ENCODE data around the gene GALT.

DNA sequence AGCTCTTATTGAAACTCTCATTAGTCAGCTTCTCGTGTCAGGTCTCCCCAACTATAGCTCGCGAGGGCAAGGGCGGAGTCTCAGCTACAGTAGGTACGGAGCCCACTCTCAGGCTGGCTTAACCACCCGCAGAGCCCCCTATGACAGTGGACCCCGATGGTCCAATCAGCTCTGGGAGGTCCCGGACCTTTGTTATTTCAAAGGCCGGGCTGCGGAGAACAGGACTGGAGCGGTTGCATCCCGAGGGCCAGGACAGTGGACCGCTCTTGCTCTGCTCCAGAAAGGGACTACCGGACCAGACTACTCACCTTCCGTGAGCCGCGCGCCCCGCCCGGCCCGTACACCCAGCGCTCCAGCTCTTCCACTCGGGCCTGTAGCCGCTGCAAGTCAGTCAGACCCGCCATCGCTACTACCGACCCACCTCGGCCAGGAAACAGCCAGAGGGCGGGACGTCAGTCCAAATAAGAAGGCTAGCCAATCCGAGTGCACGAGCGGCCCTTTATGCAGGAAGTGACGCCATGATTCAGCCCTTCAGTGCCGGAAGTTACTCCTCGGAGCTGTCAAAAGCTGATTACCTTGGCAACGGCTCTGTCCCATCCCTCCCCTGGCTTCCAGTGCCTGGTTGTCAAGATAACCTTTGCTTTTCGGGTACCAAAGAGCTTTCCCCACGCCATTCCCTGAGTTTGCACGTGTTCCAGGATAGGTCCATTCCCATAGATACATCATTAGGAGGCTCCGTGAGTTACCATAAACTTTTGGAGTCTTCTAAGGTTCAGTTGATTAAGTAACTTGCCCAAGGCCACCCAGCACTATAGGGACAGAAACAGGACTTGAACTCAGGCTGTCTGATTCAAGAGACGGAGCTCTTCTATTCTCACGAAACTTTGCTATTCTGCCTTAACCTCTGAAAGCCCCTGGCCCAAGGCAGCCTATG lies 26.1 kb upstream of the GALT start, which contains the start of gene DCTN3:
- TF ChIP-seq E2F5 (CRISPR knock-in tag; conservative IDR thresholded peaks at IDR 0.05) (no peak), JUNB (CRISPR knock-in tag; IDR thresholded peaks at IDR 0.05; ENCODE audit: borderline replicate concordance) (no peak), HHEX (CRISPR knock-in tag; IDR thresholded peaks at IDR 0.05) (0 out of 2 replicates have a peak, but pooled peaks have one; percentile 51), ZFP41 (CRISPR knock-in tag; IDR thresholded peaks at IDR 0.05; ENCODE audit: borderline replicate concordance) (no peak), GPBP1L1 (CRISPR knock-in tag; IDR thresholded peaks at IDR 0.05) (no peak)
- TF ChIP-seq, protein P1, sequence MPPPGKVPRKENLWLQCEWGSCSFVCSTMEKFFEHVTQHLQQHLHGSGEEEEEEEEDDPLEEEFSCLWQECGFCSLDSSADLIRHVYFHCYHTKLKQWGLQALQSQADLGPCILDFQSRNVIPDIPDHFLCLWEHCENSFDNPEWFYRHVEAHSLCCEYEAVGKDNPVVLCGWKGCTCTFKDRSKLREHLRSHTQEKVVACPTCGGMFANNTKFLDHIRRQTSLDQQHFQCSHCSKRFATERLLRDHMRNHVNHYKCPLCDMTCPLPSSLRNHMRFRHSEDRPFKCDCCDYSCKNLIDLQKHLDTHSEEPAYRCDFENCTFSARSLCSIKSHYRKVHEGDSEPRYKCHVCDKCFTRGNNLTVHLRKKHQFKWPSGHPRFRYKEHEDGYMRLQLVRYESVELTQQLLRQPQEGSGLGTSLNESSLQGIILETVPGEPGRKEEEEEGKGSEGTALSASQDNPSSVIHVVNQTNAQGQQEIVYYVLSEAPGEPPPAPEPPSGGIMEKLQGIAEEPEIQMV (CRISPR knock-in tag; IDR thresholded peaks at IDR 0.05; ENCODE audit: low read depth), result no peak
- TF ChIP-seq, protein P2, sequence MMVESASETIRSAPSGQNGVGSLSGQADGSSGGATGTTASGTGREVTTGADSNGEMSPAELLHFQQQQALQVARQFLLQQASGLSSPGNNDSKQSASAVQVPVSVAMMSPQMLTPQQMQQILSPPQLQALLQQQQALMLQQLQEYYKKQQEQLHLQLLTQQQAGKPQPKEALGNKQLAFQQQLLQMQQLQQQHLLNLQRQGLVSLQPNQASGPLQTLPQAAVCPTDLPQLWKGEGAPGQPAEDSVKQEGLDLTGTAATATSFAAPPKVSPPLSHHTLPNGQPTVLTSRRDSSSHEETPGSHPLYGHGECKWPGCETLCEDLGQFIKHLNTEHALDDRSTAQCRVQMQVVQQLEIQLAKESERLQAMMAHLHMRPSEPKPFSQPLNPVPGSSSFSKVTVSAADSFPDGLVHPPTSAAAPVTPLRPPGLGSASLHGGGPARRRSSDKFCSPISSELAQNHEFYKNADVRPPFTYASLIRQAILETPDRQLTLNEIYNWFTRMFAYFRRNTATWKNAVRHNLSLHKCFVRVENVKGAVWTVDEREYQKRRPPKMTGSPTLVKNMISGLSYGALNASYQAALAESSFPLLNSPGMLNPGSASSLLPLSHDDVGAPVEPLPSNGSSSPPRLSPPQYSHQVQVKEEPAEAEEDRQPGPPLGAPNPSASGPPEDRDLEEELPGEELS (CRISPR knock-in tag; IDR thresholded peaks at IDR 0.05), result no peak

Measured in HepG2 (cell line).